Urothelium cell line (cell line): ENCODE measurements around the gene PAFAH2.

Experiments used
- DNase-seq: peaks from one replicate; pipeline ENCODE4 v3.0.0; 2011; ENCODE audit warnings: low spot score, mixed read lengths
- FAIRE-seq: peaks from 2 replicates; lab custom pipeline; 2011; peaks lifted over from hg19 to GRCh38; lab: Jason Lieb, UNC

PAFAH2 gene

DNA sequence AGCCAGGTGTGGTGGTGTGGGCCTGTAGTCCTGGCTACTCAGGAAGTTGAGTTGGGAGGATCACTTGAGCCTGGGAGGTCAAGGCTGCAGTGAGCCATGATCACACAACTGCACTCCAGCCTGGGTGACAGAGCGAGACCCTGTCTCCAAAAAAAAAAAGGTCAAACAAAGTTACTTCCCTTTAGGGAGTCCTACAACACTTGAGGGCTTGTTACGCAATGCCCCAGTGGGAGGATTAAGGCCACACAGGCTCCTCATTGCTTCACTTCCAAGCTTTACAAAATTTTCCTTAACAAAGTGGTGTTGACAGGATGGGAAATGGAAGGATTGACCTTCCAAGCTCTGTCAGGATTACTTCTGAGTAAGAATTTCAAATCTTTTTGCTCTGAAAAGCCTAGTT, 17.5 kb upstream of the PAFAH2 start:
- FAIRE-seq = no peak
- DNase-seq = no peak

DNA sequence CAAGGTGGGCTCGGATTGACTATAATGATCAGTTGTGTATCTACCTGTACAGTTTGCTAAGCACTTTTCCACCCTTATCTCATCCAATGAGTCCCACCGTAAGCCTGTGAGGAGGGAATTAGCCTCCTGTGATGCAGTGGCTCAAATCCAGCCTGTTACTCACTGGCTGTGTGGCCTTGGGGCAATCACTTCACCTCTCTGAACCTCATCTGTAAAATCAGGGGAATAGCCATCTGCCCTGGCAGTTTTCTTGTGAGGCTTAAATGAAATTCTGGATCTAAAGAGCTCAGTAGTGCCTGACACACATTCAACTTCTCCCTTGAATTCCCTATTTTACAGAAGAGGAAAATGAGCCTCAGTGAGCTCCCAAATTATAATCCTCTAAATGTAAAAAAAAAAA, 16.3 kb upstream of the PAFAH2 start:
- FAIRE-seq (no peak), DNase-seq (no peak)

DNA sequence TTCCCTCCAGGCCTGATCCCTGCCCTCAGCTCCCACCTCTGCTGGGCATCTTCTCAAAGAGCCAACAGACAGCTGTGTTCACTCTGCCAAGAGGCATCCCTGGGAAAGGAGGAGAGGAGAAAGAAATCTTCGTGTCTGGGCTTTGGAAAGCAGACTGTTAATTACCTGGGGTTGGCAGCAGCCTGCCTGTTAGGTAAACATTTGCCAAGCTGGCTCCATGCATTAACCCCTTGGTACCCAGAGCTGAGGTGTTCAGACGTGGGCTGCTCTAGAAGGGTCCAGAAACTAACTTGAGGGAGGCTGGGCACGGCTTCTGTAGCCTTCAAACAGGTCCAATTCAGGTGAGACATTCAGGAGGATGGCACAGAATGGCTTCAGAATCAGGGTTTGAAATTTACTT, 15.0 kb upstream of the PAFAH2 start:
- FAIRE-seq = no peak

DNA sequence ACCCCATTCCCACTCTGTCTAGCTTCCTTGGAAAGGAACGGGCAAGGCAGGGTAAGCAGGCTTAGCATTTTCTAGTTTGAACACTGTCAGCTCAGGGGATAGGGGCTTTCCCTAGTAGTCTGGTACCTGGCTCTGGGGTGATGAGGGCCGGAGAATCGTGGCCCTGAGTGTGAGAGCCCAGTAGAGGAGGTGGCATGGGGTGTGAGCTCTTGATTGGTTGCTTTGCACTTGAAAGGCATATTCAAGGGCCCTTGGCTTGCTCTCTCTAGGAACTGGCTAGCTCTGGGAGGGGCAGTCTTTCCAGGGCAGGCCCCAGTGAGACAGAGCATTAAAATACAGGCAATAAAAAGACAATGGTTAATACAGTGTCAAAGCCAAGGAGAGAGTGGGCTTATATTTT, 13.0 kb upstream of the PAFAH2 start:
- FAIRE-seq (no peak), DNase-seq (no peak)

More for the DNA sequence above, 15.0 kb upstream of the PAFAH2 start:
- no peak for DNase-seq

DNA sequence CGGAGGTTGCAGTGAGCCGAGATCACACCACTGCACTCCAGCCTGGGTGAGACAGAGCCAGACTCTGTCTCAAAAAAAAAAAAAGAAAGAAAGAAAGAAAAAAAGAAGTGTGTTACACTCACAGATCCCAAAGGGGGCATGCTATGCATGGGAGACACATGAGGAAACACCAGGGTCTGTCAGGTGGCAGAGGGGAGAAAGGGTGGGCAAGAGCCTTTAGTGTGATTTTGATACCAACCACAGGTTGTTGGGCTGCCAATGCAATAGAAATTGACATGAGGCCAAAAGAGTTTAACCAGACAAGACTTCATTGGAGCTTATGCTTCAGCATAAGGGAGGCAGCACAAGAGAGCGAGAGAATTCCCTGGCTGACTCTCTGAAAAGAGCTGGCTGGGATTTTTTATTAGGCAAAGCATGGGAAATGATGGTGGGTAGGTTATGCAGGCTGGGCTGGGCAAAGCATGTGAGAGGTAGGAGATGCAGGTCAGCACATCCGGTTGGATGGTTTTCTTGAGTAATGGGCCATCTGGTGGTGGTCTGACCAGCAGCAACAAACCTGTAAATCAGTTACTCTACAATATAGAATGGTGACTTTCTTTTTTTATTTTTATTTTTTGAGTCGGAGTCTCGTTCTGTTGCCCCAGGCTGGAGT, 12.1 kb upstream of the PAFAH2 start:
- no peak for FAIRE-seq

DNA sequence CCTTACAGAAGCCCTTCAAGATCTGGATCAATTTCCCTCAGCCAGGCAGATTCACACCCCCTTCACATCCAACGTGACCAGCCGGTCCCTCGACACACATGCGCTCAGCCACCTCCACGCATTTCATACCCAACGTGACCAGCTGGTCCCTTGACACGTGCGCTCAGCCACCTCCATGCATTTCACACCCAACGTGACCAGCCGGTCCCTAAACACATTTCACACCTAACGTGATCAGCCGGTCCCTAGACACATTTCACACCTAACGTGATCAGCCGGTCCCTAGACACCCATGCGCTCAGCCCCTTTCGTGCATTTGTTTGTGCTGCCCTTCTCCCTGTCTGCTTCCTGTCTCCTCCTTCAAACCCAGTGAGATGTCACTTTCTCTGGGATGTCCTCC, 8.8 kb upstream of the PAFAH2 start:
- FAIRE-seq (no peak), DNase-seq (no peak)

More for the DNA sequence above, 12.1 kb upstream of the PAFAH2 start:
- no peak for DNase-seq

DNA sequence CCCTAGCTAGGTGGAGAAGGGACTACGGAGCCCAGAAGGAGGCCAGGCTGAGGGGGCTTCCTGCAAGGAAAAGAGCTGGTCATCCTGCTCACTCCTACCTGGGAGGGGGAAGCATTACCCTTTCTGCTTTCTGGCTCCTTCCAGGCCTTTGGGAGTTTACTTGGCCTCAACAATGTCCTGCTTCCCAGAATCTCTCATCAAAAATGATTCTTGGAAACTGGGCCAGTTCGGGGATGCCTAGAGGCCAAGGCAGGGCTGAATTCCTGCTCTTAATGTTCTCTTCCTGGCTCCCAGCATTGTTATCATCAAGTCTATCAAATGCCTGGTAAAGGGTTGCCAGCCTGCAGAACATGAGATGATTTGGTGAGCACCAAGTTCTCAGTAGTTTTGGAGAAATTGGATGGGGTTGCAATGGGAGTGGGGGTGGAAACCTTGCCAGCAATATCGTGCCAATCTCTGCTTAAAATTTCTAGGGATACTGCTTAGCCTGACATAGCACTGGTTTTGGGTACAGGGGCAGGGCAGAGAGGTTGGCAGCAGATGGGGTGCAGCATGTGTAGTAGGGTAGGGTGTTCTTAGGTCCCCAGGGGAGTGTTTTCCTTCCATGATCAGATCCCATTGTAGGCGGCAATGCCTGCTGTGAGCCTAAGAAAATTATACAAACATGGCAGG, 7.7 kb upstream of the PAFAH2 start:
- no peak for FAIRE-seq
- DNase-seq = no peak

DNA sequence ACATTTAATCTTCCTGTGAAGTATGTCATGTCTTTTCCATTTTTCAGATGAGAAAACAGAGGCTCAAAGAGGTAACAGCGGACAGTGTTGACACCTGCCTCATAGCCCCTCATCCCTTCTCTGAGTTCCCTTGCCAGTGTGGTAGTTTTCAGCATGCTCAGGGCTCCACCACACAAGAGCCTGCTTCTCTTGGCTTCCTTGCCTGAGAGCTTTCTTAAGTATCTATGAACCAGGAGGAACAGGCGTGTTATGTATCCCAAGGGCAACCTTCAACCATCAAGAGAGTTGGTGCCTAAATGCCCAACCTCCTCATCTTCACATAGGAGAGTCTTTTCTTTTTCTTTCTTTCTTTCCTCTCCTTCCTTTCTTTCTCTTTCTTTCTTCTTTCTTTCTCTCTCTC, 5.9 kb upstream of the PAFAH2 start:
- FAIRE-seq (no peak), DNase-seq (no peak)

DNA sequence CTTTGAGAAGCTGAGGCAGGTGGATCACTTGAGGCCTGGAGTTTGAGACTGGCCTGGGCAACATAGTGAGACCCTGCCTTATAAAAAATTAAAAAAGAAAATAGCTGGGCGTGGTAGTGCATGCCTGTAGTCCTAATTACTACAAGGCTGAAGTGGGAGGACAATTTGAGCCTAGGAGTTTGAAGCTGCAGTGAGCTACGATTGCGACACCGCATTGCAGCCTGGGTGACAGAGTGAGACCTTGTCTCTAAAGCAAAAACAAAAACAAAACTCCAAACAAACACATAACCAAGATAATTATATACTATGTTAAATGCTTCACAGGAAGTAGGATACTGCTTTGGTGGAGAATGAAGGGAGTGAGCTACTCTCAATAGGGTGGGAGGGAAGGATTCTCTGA, 5.4 kb upstream of the PAFAH2 start:
- FAIRE-seq (no peak), DNase-seq (no peak)

DNA sequence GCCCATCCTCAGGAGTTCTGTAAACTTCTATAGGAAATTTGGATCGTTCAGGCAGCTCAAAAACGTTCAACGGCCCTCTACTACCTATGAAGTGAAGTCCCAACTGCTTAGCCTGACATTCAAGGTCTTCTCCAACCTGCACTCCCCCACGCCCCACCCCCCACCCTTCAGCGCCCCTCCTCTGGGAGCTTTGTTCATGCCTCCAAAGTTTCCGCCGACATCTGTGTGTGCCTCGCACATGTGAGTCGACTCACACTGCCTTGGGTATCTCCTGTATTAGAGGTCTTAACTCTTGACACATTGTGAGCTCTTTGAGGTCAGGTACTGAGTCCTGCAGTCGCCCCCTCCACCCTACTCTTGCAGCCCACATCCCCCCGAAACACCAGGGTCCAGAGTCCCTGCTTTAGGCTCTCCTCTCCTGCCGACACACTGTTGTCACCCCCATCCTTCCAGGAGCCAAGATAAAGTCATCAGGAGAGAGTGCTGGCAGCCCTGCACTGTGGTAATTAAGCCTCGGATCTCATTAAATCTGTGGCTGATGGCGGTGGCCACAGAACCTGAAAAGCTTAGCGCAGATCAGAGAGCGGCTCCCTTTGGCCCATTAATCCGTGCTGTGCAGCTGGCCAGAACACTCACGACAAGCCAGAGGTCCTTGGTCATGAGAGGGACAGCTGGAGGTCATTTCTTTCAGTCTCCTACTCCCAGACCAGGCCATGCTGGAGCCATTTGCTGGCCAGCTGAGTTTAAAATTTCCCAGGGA, 1.4 kb upstream of the PAFAH2 start:
- FAIRE-seq = no peak
- no peak for DNase-seq

DNA sequence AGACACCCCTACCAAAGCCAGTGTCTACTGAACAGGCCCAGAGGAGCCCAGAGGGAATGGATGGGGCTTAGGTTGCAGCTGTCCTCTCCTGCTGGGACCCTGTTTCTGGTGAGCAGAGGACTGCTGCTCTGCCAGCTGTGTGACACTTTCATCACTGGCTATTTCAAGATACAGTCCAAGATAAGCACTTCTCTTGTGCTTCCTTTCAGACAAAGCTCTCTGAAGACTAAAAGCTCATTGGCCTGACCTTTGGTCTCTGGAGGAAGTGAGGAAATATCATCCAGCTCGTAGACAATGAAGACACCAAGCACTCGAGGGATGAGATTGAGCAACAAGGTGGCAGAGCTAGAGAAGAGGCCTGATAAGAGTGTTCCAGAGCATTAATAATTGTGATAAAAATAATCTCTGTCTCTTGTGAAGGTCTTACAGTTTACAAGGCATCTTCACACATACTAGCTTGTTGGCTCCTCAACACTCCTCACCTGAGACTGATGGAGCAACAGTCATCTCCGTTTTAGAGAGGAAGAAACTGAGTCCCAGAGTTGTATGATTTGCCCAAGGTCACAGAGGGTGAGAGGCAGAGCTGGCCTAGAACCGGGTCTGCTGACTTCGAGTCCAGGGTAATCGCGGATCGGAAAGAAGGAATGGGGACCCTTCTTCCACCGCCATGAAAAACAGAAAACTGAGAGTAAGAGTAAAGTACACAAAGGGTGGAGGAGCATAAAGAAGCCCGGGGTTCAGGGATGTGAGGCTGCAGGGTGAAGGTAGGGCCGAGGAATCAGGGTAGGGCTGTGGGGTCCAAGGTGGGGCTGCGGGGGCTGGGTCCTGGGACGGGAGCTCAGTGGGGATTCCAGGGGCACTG, 666 bp downstream of the PAFAH2 start:
- no peak for FAIRE-seq
- no peak for DNase-seq

DNA sequence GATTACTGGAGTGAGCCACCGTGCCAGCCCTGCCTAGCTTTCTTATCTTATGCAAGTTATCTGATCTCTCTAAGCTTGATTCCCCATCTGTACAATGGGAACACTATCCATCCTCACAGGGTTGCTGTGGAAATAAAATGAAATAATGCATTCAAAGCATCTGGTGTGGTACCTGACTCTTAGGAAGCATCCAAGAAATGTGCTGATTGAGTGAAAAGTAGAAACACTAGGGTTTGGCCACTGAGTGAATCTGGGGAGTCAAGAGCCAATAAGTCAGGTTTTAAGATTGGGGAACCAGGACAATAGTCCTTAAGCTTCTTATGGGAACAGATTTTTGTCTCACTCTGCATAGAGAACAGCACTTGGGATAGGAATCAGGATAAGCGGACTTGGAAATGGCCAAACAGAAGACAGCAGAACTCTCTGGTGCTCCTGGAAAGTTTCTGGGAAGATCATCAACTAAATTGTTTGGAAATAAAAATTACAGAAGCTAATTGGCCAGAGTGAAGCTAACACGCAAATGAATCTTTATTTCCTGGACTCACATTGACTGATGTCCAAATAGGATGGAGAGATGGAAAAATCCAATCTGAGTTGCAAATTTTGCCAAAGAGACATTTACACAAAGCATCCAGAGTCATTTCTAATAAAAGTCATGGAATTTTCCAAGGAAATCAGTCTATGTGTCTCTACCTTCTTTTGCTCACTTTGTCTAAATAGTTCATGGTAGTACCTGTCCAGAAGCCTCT, 3.3 kb downstream of the PAFAH2 start:
- no peak for DNase-seq
- no peak for FAIRE-seq

DNA sequence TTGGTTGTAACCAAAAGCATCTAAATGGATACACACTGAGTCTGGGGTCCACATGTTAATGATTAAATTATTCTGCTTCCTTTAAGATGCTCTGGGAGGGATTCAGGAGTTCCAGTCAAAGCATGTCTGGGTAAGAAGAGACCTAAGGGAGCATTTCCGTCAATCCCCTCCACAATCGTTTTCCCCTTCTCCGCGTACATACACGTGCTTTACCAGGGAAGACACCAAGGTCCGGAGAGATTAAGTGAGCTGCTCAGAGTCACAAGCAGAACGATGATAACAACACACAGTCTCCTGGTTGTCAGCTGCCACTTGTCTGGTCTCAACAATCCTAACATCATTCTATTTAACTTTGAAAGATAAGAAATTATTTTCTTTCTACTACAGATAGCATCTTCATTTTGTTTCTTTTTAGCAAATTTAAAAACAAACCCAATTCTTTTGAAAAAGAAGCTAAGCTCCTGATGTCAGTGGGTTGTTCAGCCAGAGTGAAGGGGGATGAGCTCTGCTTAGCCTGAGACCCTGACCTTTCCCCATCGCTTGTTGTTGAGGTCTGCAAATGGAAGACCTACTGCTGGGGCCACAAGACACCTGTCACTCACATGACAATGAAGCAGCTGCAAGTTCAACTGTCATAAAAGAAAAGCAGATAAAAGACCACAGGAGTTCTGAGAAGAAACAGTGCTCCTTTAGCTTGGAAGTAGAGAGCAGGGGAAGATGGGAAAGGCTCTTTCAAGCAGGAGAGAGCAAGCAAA, 4.5 kb downstream of the PAFAH2 start:
- FAIRE-seq = no peak
- no peak for DNase-seq

DNA sequence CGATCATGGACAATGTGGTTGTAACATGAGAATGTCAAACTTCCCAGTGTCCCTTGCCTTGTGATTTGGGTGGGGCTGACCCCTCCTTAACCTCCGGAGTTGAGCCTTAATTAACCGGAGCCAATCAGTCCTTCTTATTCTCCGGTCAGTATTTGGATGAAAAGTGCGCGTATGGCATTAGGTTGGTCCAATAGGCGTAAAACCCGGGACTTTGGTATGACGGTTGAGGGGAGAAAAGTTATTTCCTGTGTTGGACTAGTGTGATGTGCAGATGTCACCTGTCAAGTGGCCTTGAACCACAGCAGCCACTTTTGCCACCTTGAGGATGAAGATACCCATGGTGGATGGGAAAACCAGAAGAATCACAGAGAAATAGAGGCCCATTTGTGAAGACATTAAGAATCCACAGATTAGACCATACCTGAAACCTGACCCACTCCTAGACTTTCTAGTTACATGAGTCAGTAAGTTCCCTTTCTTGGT, 5.1 kb downstream of the PAFAH2 start:
- no peak for FAIRE-seq
- no peak for DNase-seq

DNA sequence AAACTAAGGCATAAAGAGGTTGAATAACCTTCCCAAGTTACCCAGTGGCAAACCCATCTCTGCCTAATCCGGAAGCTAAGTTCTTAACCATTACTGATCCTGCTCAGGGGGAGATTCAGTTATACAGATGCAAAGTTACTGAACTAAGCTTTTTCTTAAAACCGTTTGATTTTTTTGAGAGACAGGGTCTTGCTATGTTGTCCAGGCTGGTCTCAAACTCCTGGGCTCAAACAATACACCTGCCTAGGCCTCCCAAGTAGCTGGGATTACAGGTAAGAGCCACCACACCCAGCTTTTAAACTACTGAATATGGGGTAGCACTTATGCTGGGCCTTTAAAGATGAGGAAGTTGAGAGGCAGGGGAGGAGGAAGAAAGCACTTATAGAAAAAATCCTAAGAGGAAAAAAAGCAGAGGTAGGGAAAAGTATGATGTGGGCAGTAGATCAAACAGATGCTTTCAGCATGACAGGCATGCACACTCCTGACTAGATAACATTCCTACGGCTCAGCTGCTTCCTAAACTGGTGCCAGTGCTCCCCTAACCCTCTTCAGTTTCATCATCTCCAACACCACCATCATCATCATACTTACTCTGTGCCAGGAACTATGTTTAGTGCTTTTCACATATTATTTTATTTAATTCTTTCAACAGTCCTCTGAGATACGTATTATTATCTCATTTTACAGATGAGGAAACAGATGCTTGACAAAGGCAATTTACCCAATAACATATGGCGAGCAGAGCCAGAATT, 5.8 kb downstream of the PAFAH2 start:
- FAIRE-seq = no peak
- DNase-seq = no peak

DNA sequence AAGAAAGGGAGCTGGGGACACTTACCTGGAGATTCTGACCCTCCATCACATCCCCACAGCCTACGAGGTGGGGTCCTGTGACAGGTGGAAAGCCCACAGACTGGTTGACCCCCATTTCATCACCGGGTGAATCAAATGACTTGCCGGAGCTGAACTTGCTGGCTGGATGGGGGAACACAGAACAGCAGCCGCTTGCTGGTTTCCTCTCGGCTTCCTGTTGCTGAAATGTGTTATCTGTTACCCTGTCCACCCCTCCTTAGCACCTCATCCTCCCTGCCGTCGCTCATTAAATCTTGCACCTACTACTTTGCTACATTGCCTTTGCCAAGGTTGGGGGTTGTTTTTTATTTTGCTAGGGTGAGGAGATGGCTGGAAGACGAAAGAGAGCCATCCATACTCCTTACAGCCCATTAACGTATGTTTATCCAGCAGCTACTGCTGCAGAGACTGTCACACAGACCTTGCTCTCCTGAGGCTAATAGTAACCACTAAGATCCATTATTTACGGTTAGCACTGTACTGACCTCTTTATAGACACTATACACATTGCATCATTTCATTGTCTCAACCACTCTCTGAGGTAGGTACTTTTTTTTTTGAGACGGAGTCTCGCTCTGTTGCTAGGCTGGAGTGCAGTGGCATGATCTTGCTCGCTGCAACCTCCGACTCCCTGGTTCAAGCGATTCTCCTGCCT, 7.0 kb downstream of the PAFAH2 start:
- FAIRE-seq (no peak), DNase-seq (no peak)

DNA sequence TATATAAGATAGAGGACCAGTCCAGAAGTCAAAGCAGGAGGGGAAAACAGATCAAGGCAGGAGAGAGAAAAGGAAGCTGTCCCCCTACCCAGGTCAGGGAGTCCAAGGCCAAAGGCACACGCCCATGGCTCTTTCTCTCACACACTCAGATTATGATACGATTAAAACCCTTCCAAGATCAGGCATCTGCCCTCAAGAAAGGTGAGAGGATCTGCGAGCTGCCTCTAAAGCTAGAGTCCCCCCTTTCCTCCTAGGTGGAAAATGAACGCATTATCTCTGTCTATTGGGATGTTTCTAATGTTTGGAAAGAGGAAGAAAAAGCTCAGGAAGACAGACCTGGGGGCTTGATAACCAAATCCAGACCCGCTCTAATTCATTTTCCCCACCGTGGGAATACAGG, 7.6 kb downstream of the PAFAH2 start:
- FAIRE-seq (no peak), DNase-seq (no peak)
